Keratinocyte (primary cell): ENCODE data around the gene SLC1A4. TPM values are rescaled to one million over a fixed set of nuclear protein-coding genes. Genes with fewer than 3 reads are reported as not detected.
A peak's percentile ranks its signal among the peaks of the same experiment; 100 is the strongest.

Experiments
- DNase-seq: peaks from one replicate; pipeline ENCODE4 v3.0.0-alpha.2; 2011; ENCODE audit warnings: low read depth, missing footprints, low spot score
- FAIRE-seq: peaks from 2 replicates; lab custom pipeline; 2011; peaks lifted over from hg19 to GRCh38; lab: Jason Lieb, UNC
- H2AFZ ChIP-seq: 2 replicates; pipeline ENCODE4 v1.6.0; 2012; ENCODE audit warnings: low read length, control low read depth, inconsistent platforms; ENCODE audit not compliant: control insufficient read depth
- H3K27ac ChIP-seq: 2 replicates; pipeline ENCODE4 v1.5.1; 2011; ENCODE audit warnings: low read length; ENCODE audit not compliant: control insufficient read depth, insufficient read depth
- H3K27me3 ChIP-seq: 3 replicates; pipeline ENCODE4 v1.6.0; 2011; ENCODE audit warnings: low read length; ENCODE audit not compliant: control insufficient read depth, insufficient read depth; ENCODE audit errors: extremely low read depth
- H3K36me3 ChIP-seq, 2 experiments: 2 replicates in 1 of 2; 3 replicates in 1 of 2; pipeline ENCODE4 v1.5.1; 2011; ENCODE audit warnings: low read length in 2 of 2, mild to moderate bottlenecking in 1 of 2; ENCODE audit not compliant: control insufficient read depth in 2 of 2, insufficient read depth in 2 of 2; ENCODE audit errors: extremely low read depth in 1 of 2
- H3K4me1 ChIP-seq: 3 replicates; pipeline ENCODE4 v1.5.1; 2011; ENCODE audit warnings: low read length; ENCODE audit not compliant: control insufficient read depth, insufficient read depth; ENCODE audit errors: extremely low read depth
- H3K4me2 ChIP-seq: 3 replicates; pipeline ENCODE4 v1.6.0; 2011; ENCODE audit warnings: low read depth, low read length; ENCODE audit not compliant: control insufficient read depth, insufficient read depth; ENCODE audit errors: extremely low read depth
- H3K4me3 ChIP-seq, 3 experiments: fragments of 200-600 bp in 1 of 3; sonication (generic) in 1 of 3; 2 replicates in 2 of 3; 3 replicates in 1 of 3; pipeline ENCODE4 v1.5.1; 2011 to 2016; ENCODE audit warnings: low read length in 3 of 3, mild to moderate bottlenecking in 3 of 3, control low read depth in 2 of 3, inconsistent platforms in 1 of 3, low read depth in 1 of 3, mixed read lengths in 1 of 3, mixed run types in 1 of 3, moderate library complexity in 1 of 3; ENCODE audit not compliant: control insufficient read depth in 2 of 3, insufficient read depth in 2 of 3; ENCODE audit errors: extremely low read depth in 1 of 3
- H3K79me2 ChIP-seq: 2 replicates; pipeline ENCODE4 v1.6.0; 2012; ENCODE audit warnings: low read length; ENCODE audit not compliant: control insufficient read depth, insufficient read depth
- H3K9ac ChIP-seq: 3 replicates; pipeline ENCODE4 v1.6.0; 2011; ENCODE audit warnings: low read length; ENCODE audit not compliant: control insufficient read depth, insufficient read depth; ENCODE audit errors: extremely low read depth
- H3K9me1 ChIP-seq: 3 replicates; pipeline ENCODE4 v1.6.0; 2011; ENCODE audit warnings: low read length; ENCODE audit not compliant: control insufficient read depth, insufficient read depth; ENCODE audit errors: extremely low read depth
- H3K9me3 ChIP-seq: 2 replicates; pipeline ENCODE4 v1.5.1; 2012; ENCODE audit warnings: low read depth, low read length; ENCODE audit not compliant: control insufficient read depth
- H4K20me1 ChIP-seq: 3 replicates; pipeline ENCODE4 v1.6.0; 2011; ENCODE audit warnings: low read length; ENCODE audit not compliant: control insufficient read depth, insufficient read depth; ENCODE audit errors: extremely low read depth
- CTCF ChIP-seq, 3 experiments: IDR thresholded peaks in 1 of 3; conservative IDR thresholded peaks in 1 of 3; optimal IDR thresholded peaks in 1 of 3; 2 replicates in 2 of 3; 3 replicates in 1 of 3; pipeline versions ENCODE3 to v1.5.1; 2011; ENCODE audit warnings: low read length in 3 of 3, mild to moderate bottlenecking in 3 of 3, moderate library complexity in 2 of 3, control low read depth in 1 of 3, inconsistent platforms in 1 of 3; ENCODE audit not compliant: insufficient read depth in 2 of 3; ENCODE audit errors: extremely low read depth in 1 of 3
- EZH2 ChIP-seq: IDR thresholded peaks from one replicate; pipeline ENCODE4 v1.6.1; 2012; ENCODE audit warnings: inconsistent platforms, mild to moderate bottlenecking, low read length, moderate library complexity
- dilution Hi-C: fragments of 300-500 bp; cut with MboI; formaldehyde crosslinking; loops from one replicate; pipeline ENCODE4 v1.7.0; 2020; ENCODE audit warnings: low sequenced_read_pairs; ENCODE audit not compliant: extremely low pct_ligation_motif_present
- polyA plus RNA-seq, 5 experiments: library from polyadenylated mRNA; depleted of rRNA in 3 of 5; stranded (reverse) in 3 of 5; stranded (forward) in 1 of 5; unstranded in 1 of 5; fragments of >200 nt; gene quantifications; 1 replicate in 1 of 5; 2 replicates in 3 of 5; 3 replicates in 1 of 5; pipeline versions ENCODE4 v1.2.1 to v1.2.3, GENCODE V29; 2011 to 2012; ENCODE audit warnings: missing spikeins in 2 of 5, low read depth in 1 of 5, low replicate concordance in 1 of 5

The SLC1A4 gene
- polyA plus RNA-seq, 1 donor (not counting 4 experiments of a cell fraction or from before 2014, with no cell fraction given), result 8.2 TPM

GRCh38 chr2:65024149-65024829 lies 35.1 kb downstream of the SLC1A4 start:
- Histone ChIP-seq H4K20me1 (no peaks in the 10 kb centered on the region), H3K36me3 (peaks cover 5 to 14% of the 10 kb centered on the region in 2 experiments), H3K4me1 (peaks cover 22% of the 10 kb centered on the region), H2AFZ (peak overlapping the region; percentile 39), H3K9me1 (no peaks in the 10 kb centered on the region), H3K4me2 (peak overlapping the region; percentile 25), H3K27me3 (no peaks in the 10 kb centered on the region), H3K9me3 (no peaks in the 10 kb centered on the region), H3K27ac (peak overlapping the region; percentile 84), H3K9ac (peak overlapping the region; percentile 30), H3K79me2 (no peaks in the 10 kb centered on the region), H3K4me3 (no peak overlapping the region)
- no peak for TF ChIP-seq EZH2
- TF ChIP-seq CTCF (optimal IDR thresholded peaks at IDR 0.05 in 1 of 3, IDR thresholded peaks at IDR 0.05 in 1 of 3, conservative IDR thresholded peaks at IDR 0.05 in 1 of 3; ENCODE audit: extremely low read depth in 1 of 3, insufficient read depth in 2 of 3, low read length in 3 of 3), result no peak
- dilution Hi-C loops, result no loop called here
- DNase-seq (peak; percentile 81), FAIRE-seq (peak; percentile 96)

GRCh38 chr2:65025453-65026123 lies 36.4 kb downstream of the SLC1A4 start:
- dilution Hi-C loops, result loop anchor here (25.0 kb wide), 1 partner anchor 113 kb away; no protein-coding TSS in a partner anchor
- no peaks in the 10 kb centered on the region for H3K27me3 ChIP-seq
- H3K9ac ChIP-seq, result no peak overlapping the region
- no peak overlapping the region for H3K4me3 ChIP-seq
- no peak overlapping the region for H3K4me2 ChIP-seq
- H3K36me3 ChIP-seq, result peaks cover 0 to 11% of the 10 kb centered on the region in 2 experiments
- H2AFZ ChIP-seq, result no peak overlapping the region
- TF ChIP-seq EZH2 (no peak), CTCF (optimal IDR thresholded peaks at IDR 0.05 in 1 of 3, IDR thresholded peaks at IDR 0.05 in 1 of 3, conservative IDR thresholded peaks at IDR 0.05 in 1 of 3; ENCODE audit: extremely low read depth in 1 of 3, insufficient read depth in 2 of 3, low read length in 3 of 3) (no peak)
- no peaks in the 10 kb centered on the region for H3K9me1 ChIP-seq
- no peak for DNase-seq
- no peaks in the 10 kb centered on the region for H4K20me1 ChIP-seq
- H3K27ac ChIP-seq, result no peak overlapping the region
- H3K79me2 ChIP-seq, result no peaks in the 10 kb centered on the region
- no peaks in the 10 kb centered on the region for H3K9me3 ChIP-seq
- no peak for FAIRE-seq
- H3K4me1 ChIP-seq, result peaks cover 22% of the 10 kb centered on the region
